Measurements from ENCODE around the gene SH2D4B.

Gene SH2D4B

DNA sequence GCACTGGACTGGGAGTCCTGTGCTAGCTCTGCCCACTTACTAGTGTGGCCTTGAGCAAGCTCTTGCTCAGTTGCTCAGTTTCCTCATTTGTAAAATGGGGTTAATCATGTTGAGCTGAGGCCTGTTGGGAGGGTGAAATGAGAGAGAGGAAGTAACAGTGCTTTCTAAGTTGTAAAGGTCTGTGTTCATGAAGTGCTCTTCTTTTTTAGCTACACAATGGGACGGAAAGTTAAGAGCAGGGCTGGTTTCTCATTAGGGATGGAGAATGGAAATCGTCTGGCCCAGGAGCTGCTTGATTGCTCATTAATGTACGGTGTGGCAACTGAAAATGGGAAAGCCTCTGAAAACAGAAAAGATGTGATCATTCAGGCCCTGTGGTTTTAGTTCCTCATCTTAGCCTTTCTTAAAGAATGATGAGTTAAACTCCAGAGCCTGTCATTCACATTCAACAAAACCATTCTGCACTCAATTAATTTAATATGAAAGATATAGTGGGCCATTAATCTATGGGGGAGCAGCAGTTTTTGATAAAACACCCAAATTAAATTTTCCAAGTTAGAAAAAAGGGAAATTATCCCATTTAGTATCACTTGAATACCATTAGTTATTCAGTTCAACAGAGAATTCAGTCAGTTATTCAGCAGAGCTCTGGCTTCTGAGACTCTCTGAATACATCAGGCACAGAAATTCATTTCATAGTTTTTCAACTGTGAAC, 60.5 kb downstream of the SH2D4B start:
- peak; percentile 39 for DNase-seq

DNA sequence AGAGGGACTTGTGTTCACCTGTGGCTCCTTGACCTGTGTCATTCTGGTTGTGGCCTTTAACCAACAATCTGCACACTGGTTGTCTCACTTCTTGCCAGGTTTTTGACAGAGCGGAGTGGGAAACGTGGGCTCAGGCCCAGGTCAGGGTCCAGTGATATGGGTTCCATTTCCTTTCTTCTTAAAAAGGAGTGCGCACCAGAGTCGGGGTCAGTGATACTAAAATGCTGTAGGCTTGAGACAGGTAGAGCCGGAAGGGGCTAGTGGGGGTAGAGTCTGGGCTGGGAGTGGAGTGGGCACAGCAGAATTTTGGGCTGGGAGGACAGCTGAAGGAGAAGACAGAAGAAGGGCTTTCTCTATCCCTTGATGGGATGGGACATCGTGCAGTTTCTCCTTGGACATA, 61.2 kb downstream of the SH2D4B start:
- no peak for DNase-seq

DNA sequence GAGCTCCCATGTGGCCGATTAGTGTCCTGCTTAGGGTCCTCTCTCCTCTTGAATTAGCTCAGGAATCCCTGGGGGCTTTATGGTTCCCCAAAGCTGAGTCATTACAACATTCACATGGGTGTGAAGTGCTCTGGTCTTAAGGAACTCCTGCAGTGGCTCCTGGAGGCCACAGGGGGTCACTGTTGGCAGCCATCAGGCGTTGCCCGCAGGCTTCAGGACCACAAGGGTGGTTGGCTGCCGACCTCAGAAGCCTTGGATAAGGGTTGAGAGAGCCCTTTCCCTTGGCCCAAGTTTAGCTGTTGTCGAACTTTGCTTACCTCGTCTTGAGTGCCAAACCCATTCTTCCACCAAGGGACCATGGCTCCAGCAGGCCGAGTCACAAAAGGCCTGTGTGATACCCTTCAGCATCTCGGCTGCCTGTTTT, 61.7 kb downstream of the SH2D4B start:
- DNase-seq = peak; percentile 91

DNA sequence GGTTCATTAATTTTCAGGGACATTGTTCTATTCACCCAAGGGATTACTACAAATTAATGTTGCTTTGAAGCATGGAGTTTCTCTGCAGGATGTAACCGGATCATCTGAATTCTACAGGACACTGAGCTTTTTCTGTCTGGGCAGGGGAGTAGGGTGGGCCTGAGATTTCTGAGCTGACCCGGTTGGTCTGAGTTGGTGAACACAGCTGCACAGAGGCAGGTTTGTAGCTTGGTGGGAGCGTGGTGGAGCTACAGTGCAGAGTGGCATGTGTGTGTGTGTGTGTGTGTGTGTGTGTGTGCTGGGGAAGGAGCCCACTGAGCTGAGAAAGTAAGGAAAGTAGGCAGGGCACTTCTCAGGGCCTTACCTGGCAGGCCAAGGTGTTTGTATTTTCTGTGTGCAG, 62.6 kb downstream of the SH2D4B start:
- no peak for DNase-seq

DNA sequence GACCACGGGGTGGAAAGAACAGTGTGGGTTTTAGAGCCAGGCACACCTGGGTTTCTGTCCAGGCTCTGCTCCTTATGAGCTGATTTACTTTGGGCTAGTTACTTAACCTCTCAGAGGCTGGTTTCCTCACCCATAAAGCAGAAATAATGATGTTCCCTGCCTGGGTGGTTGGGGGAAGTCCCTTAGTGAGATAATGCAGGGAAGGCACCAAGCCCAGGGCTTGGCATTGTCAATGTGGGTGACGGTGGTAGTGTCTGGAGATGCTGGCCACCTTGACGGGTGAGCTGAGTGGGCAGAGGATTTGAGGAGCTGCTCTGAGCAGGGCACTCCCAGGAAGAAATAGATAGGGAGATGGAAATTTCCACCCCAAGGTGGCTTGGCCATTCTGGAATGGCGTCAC, 65.2 kb downstream of the SH2D4B start:
- DNase-seq = no peak

DNA sequence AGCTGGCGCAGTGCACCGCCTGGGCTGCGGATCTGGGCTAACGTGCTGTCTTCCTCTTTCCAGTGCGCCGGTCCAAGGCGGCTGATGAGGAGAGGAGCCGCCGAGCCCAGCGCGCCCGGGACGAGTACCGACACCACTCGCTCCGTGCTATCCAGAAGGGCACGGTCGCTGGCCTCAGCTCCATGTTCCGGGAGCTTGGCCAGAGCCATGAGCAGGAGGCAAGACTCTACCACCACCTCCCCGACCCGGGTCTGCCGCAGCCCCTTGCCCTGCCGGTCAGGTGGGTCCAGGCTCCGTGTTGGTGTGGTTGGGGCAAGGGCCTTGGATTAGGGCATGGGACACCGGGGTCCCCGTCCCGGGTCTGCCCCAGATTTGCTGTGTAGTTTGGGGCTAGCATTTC, 65.8 kb downstream of the SH2D4B start:
- DNase-seq = no peak

DNA sequence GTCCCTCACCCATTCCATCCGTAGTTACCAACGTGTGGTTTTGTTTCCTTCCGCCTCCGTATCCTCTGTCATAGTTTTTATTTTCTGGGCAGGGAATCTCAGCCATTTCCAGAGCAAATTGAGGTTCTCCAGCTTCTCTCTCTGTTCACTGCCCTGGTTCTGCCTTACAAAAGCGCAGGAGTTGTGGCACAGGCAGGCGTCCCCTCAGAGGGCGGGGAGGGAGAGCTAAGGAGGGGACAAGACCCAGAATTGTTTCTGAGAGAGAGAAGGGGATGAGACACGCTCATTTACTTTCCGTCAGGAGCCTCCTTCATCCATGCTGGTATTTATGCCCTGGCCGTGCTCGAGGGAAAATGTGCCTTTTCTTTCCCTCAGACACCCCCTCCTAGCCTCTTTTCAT, 71.0 kb downstream of the SH2D4B start:
- no peak for DNase-seq

DNA sequence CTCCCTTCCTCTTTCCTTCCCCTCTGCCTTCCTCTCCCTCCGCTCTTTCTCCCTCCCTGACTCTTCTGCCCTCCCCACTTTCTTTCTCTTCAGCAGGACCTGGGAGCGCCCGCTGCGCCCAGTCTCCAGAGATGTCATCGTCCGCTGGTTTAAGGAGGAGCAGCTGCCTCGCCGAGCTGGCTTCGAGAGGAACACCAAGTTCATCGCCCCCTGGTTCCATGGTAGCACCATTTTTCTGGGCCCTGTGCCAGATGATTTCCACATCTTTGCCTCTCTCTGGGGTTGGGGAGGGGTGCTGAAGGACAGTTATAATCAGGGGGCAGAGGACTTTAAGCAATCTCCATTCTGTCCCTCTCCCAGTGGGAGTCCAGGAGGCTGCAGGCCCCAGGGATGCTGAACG, 71.6 kb downstream of the SH2D4B start:
- DNase-seq = no peak

DNA sequence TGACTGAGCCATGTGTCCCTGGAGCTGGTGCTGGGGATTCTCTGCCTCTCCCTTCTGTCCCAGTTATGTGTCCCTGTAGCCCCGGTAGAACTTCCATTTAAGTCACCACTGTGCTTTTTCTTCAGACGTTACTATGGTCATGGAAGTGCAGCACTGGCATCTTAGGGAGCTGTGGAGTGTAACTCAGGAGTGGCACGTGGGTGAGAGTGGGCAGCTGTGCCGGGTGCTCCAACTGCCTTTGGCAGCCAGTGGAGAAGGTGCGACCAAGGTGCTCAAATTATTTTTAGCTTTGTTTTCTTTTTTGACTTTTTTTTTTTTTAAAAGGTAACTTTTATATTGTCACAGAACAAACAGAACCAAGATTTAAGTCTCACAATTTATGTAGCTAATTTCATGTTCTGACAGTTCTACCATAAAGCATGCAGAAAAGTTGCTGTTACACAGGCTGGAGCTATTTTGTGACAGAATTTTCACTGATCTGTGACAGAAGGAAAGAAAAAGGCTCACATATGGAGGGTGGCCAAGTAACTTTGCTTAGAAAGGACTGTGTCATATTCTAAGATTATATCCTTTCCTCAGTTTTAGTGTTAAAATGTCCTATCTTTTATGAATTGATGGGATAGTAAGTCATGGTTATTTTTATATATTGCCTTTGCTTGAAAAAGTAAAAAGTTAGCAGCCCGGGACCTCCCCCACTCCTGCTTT, 73.9 kb downstream of the SH2D4B start:
- no peak for DNase-seq

DNA sequence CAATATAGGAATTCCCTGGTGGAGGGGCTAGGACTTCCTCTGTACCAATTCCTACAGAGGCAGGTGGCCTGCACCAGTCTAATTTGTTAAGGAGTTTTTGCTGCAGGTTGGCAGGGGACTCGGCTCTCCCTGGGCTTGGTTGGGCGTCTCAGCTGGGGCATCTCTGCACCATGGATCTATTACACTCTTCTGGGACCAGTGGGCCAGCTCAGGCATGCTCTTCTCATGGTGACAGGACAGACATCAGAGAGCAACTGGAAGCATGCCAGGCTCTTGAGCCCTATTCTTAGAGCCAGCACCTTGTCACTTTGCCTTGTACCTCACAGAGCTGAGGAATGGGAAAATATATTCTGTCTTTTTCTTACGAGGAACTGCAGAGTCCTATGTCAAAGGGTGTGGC, 74.6 kb downstream of the SH2D4B start:
- no peak for DNase-seq

DNA sequence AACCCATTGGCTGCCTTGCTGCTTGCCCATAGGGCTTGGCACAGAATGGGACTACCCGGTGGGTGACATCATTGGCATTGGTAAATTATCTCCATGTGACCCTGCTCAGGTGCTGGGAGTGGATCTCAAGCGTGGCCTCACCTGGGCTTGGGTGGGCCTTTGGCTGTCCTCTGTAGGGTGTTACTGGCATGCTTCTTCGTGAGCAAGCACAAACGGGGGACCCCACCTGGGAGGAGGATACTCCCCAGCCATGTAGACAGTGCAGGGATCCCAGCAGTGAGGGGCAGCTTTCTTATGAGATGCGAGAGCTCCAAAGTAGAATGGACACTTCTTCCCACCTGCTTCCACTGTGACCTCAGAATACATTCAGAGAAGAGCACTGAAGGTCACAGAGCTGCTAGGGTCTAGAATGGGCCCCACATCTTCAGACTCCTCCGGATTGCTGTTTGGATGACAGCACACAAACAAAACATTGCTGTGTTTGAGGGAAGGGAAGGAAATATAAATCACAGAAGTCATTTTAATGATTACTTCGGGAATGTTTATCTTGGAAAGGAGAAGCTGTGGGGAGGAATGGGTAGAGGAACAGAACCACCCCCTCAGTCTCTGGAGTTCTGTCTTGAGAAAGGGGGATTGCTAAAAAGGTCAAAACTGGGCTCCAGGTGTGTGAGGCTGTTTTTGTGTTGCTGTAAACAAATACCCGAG, 75.9 kb downstream of the SH2D4B start:
- no peak for DNase-seq

DNA sequence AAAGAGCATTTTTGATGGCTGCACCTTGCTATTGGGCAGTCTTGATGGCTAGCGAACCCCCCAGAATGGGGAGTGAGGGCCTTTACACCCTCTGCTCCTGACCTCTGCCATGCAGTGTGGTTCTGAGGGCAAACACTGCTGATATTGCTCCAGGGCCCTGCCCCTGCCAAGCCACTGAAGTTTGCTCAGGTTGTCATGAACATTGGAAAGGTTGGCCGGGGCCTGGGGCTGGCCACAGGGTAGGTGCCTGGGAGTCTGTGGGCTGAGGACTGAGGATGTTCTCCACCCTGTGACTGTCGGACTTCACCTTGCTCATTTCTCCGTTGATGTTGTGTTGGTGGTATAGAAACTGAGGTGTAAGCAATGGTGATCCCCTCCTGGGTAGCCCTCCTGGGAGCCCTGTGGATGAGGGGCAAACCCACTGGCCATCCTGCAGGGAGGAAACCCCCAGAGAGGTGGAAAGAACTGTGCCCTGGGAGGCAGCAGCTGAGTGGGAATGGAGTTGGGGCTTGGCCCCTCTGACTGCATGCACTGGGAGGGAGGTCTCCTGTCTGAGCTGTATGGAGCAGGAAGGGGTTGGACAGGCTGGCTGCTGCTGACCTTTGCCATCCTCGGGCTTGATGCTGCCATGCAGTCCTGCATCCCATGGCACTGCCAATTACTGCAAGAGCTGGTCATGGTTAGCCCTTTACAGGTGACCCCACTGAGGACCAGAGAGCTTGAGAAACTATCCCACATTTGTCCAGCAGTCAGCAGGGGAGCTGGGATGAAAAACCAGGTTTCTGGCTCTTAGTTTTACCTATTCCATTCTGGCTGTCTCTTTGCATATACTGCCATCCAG, 77.1 kb downstream of the SH2D4B start:
- no peak for DNase-seq

DNA sequence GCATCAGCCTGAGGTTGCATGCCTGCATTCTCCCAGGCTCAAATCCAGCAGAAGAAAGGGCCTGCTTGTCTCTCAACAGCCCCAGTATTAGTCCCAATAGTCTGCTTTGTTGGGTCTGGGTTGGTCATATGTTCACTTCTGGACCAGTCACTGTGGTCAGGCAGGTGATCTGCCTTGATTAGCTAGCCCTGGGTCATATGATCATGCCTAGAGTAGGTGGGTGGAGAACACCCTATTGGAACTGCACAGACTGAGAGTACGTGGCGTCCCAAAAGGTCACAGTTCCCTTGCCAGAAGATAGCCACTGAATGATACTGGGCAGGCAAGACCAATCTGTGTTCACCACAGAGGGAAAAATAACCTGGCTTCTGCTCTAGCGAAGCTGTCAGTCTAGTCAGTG, 80.1 kb downstream of the SH2D4B start:
- no peak for DNase-seq

DNA sequence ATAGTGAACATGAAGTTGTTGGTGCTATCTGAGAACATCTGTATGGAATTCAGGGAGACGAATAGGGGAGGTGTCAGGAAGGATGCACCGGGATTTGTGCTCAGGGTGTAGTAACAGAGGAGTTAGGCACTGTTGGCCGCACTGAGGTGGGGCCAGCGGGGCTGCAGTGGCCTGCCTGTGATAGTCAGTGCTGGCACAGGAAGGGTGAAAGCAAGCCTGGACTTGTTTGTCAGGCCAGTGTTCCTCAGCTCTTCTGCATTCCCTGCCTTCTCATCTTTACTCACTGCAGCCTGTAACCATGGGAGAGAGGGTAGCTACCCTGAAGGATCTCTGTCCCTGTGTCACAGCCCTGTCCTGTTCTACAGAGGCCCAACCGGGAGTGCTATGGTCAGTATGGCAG, 81.3 kb downstream of the SH2D4B start:
- DNase-seq = no peak

DNA sequence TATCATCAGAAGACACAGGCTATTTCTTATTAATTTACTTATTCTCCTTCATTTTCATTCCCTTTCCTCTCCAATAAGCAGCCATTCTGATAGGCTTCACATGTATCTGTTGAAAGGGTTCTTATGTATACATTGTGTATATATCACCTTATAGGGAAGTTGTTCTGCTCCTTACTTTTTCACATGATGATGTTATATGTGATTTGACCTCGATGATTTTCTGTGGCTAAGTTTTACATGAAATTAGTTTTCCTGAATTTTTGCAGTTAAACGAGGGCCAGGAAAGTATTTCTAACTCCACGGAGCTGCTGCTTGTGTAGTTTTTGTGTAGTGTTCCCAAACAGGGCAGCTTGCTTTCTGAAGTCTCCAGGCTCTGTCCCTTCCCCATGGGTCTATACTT, 84.5 kb downstream of the SH2D4B start:
- DNase-seq = no peak

DNA sequence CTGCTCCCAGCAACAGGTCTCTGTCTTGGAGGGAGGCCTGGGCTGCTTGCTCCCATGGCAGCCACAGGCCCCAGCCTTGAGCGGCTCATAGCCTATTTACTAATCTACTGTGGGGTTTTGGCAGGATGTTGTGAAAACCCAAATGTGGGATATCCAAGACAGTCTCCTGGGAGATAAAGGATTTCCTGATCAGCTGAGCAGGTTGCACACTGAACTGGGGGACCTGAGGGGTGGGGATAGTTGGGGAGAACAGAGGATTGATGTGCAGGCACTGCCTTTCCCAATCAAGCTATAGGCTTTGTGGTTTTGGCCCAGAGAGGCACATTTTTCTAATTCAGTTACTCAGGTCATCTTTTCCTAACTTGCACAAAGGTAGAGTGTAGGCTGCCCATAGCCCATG, 92.6 kb downstream of the SH2D4B start:
- no peak for DNase-seq

DNA sequence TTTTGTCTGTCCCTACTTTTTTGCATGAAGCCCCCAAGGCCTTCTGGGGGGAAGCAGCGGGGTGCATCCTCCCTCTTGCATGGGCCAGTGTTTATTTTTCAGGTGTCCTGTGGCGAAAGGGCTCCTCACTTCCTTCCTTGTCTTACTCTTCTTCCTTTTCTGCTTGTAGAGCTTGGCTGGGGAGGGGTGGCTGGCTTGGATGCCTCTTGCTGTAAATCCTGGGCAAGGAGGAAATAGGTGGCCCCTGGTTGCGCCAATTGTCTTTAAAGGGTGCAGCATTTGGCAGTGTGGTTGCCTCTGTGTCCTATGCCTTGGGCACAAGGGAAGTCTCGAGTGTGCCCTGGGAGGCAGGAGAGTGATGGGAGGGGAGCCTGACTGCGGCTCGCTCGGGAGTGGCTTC, 95.0 kb downstream of the SH2D4B start:
- DNase-seq = no peak

DNA sequence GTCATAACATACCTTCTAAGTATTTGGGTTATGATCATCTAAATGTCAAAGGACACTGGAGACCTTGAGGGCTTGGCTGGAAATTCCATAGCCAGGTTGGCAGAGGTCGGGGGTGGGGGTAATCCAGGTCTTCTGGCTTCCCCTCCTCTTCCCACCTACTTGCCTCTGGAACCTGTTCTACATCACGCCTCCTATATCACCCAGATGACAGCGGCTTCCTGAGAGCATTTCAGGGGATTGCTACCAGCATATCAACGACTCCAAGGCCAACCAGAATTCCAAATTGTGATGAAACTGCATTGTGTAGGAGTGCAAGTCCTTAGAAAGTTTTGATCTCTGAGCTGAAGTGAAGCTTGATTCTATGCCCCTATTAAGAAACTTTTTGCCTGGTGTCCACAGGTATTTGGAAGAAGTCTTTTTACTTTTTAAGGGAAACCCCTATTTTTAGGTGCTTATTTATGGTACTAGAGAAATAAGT, 95.7 kb downstream of the SH2D4B start:
- DNase-seq = no peak

DNA sequence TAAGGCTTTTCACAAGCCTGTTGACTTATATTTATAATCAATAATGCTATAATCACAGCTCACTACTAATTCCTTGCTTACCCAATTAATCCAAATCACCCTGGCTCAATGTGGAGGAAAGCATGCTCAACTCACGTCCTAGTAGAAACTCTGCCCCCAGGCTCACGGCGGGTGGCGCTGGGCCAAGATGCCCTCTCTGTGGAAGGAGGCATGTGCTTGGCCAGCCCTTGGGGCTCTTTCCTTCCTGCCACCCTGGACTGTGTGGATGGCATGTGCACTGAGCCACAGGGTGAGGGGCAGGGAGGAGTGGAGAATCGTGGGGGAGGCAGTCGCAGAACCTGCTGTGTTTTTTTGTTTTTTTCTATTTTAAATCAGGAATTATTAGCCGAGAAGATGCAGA, 96.2 kb downstream of the SH2D4B start:
- DNase-seq = no peak

DNA sequence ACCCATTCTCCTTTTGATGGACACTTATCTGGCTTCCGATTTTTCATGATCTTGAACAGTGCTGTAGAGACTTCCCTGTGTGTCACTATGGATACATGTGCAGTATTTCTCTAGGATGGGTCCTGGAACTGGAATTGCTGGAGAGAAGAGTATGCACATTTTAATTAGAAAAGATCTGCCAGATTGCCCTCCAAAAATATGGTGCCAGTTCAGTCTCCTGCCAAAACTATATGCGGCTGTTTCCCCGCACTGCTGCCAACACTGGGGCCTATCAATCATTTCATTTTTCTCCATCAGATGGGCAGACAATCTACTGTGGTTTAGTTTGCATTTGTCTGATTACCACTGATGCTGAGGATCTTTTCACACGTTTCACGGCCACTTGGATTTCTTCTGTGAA, 105.0 kb downstream of the SH2D4B start:
- no peak for DNase-seq

DNA sequence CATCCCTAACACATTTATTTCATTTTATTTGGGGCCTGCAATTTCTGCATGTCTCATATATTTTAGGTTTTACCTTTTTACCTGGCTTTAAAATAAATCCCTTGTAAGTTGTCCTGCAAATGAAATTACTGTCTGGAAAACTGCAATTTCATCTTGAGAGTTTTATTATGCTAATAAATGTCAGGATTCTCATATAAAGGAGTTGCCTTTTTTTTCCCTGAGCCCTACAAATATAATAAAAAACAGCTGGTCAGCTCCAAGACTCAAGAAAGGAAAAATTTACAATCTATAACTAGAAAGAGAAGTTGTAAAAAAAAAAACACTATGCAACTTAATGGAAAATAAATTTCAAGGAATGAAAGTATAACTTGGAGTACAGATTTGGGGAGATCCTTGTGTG, 108.7 kb downstream of the SH2D4B start:
- DNase-seq = no peak

DNA sequence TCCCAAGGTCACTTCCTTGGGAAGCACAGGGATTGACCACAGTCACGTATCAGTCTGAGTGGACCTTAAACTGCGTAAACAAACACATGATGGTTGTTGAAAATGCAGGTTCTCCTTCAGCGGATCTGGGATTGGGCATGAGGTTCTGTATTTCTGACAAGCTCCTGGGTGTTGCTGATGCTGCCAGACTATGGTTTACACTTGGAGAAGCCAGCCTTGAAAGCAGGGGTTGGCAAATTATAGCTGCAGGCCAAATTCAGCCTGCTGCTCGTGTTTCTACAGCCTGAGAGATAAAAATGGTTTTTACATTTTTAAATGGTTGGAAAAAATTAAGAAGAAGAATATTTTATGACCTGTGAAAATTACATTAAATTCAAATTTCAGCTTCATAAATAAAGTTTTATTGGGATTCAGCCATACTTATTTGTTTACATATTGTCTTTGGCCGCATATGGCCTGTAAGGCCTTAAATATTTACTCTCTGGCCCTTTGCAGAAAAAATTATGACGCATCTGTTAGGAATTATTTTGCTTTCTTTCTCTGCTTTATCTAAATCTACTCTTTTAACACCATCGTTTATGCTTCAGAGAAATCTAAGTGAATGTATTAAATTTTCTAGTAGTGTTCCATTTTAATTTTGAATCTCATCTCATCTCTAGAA, 109.6 kb downstream of the SH2D4B start:
- DNase-seq = no peak

DNA sequence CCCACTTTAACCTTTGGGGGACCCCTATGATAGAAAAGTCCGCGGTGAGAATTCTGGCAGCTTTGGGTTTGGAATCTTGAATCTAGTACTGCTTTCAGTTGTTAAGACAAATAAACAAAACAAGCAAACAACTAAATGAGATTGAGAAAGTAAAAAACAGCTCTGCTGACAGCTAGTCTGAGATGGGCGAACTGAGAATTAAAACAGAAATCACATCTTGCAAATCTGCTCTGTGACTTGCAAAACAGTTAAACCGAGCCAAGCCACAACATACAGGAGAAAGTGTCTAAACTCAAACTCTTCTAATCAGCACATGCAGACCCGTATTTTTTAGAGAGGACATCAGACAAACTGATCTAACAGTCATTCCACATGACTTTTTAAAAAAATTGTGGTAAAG, 110.4 kb downstream of the SH2D4B start:
- peak; percentile 22 for DNase-seq

All from hematopoietic multipotent progenitor cell treated with erythropoietin and hydrocortisone succinate and interleukin-3 and kit ligand, for 4 days (in vitro differentiated cells).